Fibroblast of lung (primary cell): ENCODE data around the gene LTK. TPM values are rescaled to one million over a fixed set of nuclear protein-coding genes. Genes with fewer than 3 reads are reported as not detected.

Source experiments
- DNase-seq, 2 donors: peaks; one replicate each; pipeline versions ENCODE4 v3.0.0 to v3.0.0-alpha.2; 2010; ENCODE audit warnings: low read depth in 2 of 2
- H2AFZ ChIP-seq: 2 replicates; pipeline ENCODE4 v1.5.1; 2012; ENCODE audit warnings: low read length, control low read depth, inconsistent platforms
- H3K27ac ChIP-seq: 2 replicates; pipeline ENCODE4 v1.5.1; 2011; ENCODE audit warnings: low read length, control low read depth; ENCODE audit not compliant: insufficient read depth
- H3K27me3 ChIP-seq: 2 replicates; pipeline ENCODE4 v1.5.1; 2011; ENCODE audit warnings: mild to moderate bottlenecking, low read length; ENCODE audit not compliant: control insufficient read depth, insufficient read depth
- H3K36me3 ChIP-seq: 2 replicates; pipeline ENCODE4 v1.5.1; 2011; ENCODE audit warnings: low read length; ENCODE audit not compliant: control insufficient read depth, insufficient read depth
- H3K4me1 ChIP-seq: 2 replicates; pipeline ENCODE4 v1.5.1; 2011; ENCODE audit warnings: low read length; ENCODE audit not compliant: control insufficient read depth, insufficient read depth; ENCODE audit errors: extremely low read depth
- H3K4me2 ChIP-seq: 2 replicates; pipeline ENCODE4 v1.5.1; 2011; ENCODE audit warnings: low read length, control low read depth; ENCODE audit not compliant: insufficient read depth; ENCODE audit errors: extremely low read depth
- H3K4me3 ChIP-seq, 4 experiments: fragments of 200-600 bp in 1 of 4; sonication (generic) in 1 of 4; replicated peaks in 1 of 4; 2 replicates each; pipeline ENCODE4 v1.5.1; 2011 to 2016; ENCODE audit warnings: low read length in 4 of 4, low read depth in 3 of 4, mild to moderate bottlenecking in 3 of 4, control low read depth in 2 of 4, inconsistent platforms in 1 of 4, mixed read lengths in 1 of 4; ENCODE audit not compliant: insufficient read depth in 1 of 4; ENCODE audit errors: control extremely low read depth in 1 of 4
- H3K79me2 ChIP-seq: 2 replicates; pipeline ENCODE4 v1.5.1; 2012; ENCODE audit warnings: mild to moderate bottlenecking, low read length, inconsistent platforms; ENCODE audit not compliant: control insufficient read depth, insufficient read depth
- H3K9ac ChIP-seq: 2 replicates; pipeline ENCODE4 v1.5.1; 2011; ENCODE audit warnings: mild to moderate bottlenecking, low read length, control low read depth; ENCODE audit not compliant: insufficient read depth
- H3K9me3 ChIP-seq: 2 replicates; pipeline ENCODE4 v1.5.1; 2012; ENCODE audit warnings: low read depth, low read length; ENCODE audit not compliant: control insufficient read depth, insufficient read depth
- H4K20me1 ChIP-seq: 2 replicates; pipeline ENCODE4 v1.5.1; 2011; ENCODE audit warnings: low read length; ENCODE audit not compliant: control insufficient read depth, insufficient read depth; ENCODE audit errors: extremely low read depth
- EZH2 ChIP-seq: IDR thresholded peaks from 2 replicates; pipeline ENCODE4 v1.5.1; 2012; ENCODE audit warnings: low read length, control low read depth, mild to moderate bottlenecking; ENCODE audit errors: missing control alignments
- polyA plus RNA-seq, 2 donors: library from polyadenylated mRNA; depleted of rRNA in 1 of 2; stranded (reverse) in 1 of 2; unstranded in 1 of 2; fragments of >200 nt; gene quantifications; 2 replicates each; pipeline ENCODE4 v1.2.1, GENCODE V29; 2011 to 2012; ENCODE audit warnings: missing spikeins in 1 of 2
- total RNA-seq: library from RNA; depleted of rRNA; stranded (reverse); fragments of >200 nt; gene quantifications from 2 replicates; pipeline ENCODE4 v1.2.1, GENCODE V29; 2014
- TF ChIP-seq, protein P1 (sequence below), 2 donors: IDR thresholded peaks in 1 of 2; conservative IDR thresholded peaks in 1 of 2; 1 replicate in 1 of 2; 2 replicates in 1 of 2; pipeline ENCODE4 v1.5.1; 2011 to 2012; ENCODE audit warnings: low read length in 2 of 2, control low read depth in 1 of 2, inconsistent platforms in 1 of 2, low read depth in 1 of 2, mild to moderate bottlenecking in 1 of 2

Gene LTK
- total and polyA plus RNA-seq, 2 donors (not counting 1 experiment from before 2014, with no cell fraction given), result 0.14 to 0.99 TPM

DNA sequence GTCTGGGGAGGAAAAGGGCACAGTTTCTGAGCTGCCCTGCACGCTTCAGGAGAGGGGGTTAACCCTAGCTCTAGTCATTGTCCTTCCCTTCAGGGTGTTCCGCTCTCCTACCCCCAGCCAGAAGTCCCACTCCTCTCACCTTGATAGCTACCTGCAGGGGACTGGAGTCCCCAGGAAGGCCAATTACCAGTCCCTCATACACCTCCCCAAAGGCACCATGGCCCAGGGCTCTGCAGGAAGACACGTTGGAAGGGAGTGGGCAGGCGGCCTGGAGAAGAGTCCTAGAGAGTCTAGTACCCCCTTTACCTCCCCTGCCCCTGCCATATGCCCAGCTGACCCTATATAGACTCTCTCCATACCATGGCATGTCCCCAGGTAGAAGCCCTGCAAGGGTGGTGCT, 7.9 kb downstream of the LTK start:
- Histone ChIP-seq H3K4me2 (no peak overlapping the region), H3K4me1 (no peaks in the 10 kb centered on the region), H3K79me2 (no peaks in the 10 kb centered on the region), H3K27ac (no peak overlapping the region), H3K9me3 (no peaks in the 10 kb centered on the region), H3K4me3 (no peak overlapping the region), H2AFZ (no peak overlapping the region), H4K20me1 (no peaks in the 10 kb centered on the region), H3K36me3 (no peaks in the 10 kb centered on the region), H3K9ac (no peak overlapping the region), H3K27me3 (peaks cover 8% of the 10 kb centered on the region)
- DNase-seq, result no peak
- TF ChIP-seq, protein P1, sequence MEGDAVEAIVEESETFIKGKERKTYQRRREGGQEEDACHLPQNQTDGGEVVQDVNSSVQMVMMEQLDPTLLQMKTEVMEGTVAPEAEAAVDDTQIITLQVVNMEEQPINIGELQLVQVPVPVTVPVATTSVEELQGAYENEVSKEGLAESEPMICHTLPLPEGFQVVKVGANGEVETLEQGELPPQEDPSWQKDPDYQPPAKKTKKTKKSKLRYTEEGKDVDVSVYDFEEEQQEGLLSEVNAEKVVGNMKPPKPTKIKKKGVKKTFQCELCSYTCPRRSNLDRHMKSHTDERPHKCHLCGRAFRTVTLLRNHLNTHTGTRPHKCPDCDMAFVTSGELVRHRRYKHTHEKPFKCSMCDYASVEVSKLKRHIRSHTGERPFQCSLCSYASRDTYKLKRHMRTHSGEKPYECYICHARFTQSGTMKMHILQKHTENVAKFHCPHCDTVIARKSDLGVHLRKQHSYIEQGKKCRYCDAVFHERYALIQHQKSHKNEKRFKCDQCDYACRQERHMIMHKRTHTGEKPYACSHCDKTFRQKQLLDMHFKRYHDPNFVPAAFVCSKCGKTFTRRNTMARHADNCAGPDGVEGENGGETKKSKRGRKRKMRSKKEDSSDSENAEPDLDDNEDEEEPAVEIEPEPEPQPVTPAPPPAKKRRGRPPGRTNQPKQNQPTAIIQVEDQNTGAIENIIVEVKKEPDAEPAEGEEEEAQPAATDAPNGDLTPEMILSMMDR (conservative IDR thresholded peaks at IDR 0.05 in 1 of 2, IDR thresholded peaks at IDR 0.05 in 1 of 2; ENCODE audit: low read depth in 1 of 2, low read length in 2 of 2), result no peak
- no peak for TF ChIP-seq EZH2

DNA sequence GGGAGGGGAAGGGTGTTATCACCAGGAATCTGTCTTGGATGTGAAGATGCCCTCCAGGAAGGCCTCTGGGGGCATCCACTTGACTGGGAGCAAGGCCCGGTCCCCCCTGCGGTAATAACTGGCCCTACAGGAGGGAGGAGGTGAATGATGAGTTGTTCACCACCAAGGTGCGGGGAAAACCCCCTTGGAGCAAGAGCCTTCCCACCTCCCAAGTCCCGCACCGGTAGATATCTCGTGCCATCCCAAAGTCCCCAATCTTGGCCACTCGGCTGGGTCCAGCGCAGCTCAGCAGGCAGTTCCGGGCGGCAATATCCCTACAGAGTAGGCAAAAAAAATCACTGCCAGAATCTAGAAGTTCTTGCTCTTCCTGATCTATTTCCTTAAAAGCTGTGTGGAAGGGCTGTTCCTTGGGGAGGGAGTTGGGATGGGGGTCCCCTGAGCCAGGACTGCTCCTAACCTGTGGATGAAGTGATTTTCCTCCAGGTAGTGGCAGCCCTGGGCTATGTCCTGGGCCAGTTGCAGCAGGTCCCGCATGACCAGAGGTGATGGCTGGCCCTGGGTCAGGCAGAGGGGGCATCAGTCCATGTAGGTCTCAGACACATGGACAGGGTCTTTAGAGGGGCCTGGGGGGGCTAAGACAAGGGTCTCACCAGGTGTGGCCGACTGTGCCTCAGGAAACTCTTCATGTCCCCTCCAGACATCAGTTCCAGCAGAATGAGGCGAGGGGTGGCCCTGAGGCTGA, 8.7 kb downstream of the LTK start:
- no peak for DNase-seq

DNA sequence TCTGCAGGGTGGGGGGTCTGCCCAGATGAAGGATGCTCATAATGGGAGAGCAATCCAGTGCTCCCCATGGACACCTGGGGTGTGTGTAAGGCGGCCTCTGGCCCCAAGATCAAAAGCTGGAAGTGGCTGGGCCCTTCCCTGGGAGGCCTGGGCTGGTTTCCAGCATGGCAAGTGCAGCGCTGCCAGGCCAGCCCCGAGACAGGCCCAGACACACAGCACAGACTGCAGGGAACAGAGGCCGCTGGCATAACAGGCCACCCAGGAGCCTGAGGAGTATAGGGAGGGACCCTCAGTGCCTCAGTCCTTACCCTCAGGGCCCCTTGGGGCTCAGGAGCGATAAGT, 10.0 kb downstream of the LTK start:
- H3K4me2 ChIP-seq, result no peak overlapping the region
- H3K9ac ChIP-seq, result no peak overlapping the region
- no peak for DNase-seq
- no peaks in the 10 kb centered on the region for H4K20me1 ChIP-seq
- no peak for TF ChIP-seq EZH2
- TF ChIP-seq, protein P1 (conservative IDR thresholded peaks at IDR 0.05 in 1 of 2, IDR thresholded peaks at IDR 0.05 in 1 of 2; ENCODE audit: low read depth in 1 of 2, low read length in 2 of 2), result no peak
- H2AFZ ChIP-seq, result no peak overlapping the region
- no peaks in the 10 kb centered on the region for H3K36me3 ChIP-seq
- H3K9me3 ChIP-seq, result no peaks in the 10 kb centered on the region
- H3K4me3 ChIP-seq, result no peak overlapping the region
- no peaks in the 10 kb centered on the region for H3K79me2 ChIP-seq
- peaks cover 8% of the 10 kb centered on the region for H3K27me3 ChIP-seq
- no peaks in the 10 kb centered on the region for H3K4me1 ChIP-seq
- H3K27ac ChIP-seq, result no peak overlapping the region

More for the DNA sequence above, 8.7 kb downstream of the LTK start:
- H3K4me1 ChIP-seq, result no peaks in the 10 kb centered on the region
- H4K20me1 ChIP-seq, result no peaks in the 10 kb centered on the region
- H3K4me2 ChIP-seq, result no peak overlapping the region
- no peaks in the 10 kb centered on the region for H3K36me3 ChIP-seq
- no peak overlapping the region for H3K4me3 ChIP-seq
- H3K27me3 ChIP-seq, result peaks cover 8% of the 10 kb centered on the region
- H3K9ac ChIP-seq, result no peak overlapping the region
- TF ChIP-seq EZH2, result no peak
- TF ChIP-seq, protein P1 (conservative IDR thresholded peaks at IDR 0.05 in 1 of 2, IDR thresholded peaks at IDR 0.05 in 1 of 2; ENCODE audit: low read depth in 1 of 2, low read length in 2 of 2), result no peak
- H3K9me3 ChIP-seq, result no peaks in the 10 kb centered on the region
- H2AFZ ChIP-seq, result no peak overlapping the region
- H3K79me2 ChIP-seq, result no peaks in the 10 kb centered on the region
- no peak overlapping the region for H3K27ac ChIP-seq
